DOHH2 (cell line): ENCODE measurements around the gene ALPG.
"Not testable (repeated sequence)": the region's sequence is repeated elsewhere in the genome, so short reads cannot be mapped to it uniquely, and the experiment has no call there.

Experiments
- H3F3A ChIP-seq: fragments of 200-600 bp; sonication (generic), shearing (Covaris generic); 2 replicates; pipeline ENCODE4 v1.6.0; 2016; ENCODE audit warnings: antibody characterized with exemption, mild to moderate bottlenecking; ENCODE audit not compliant: control insufficient read depth, insufficient read depth
- H3K27ac ChIP-seq: fragments of 200-600 bp; sonication (generic); 2 replicates; pipeline ENCODE4 v1.5.1; 2014; ENCODE audit warnings: low read depth, mild to moderate bottlenecking, low read length, moderate library complexity
- H3K27me3 ChIP-seq: fragments of 200-600 bp; sonication (generic); 2 replicates; pipeline ENCODE4 v1.6.1; 2014; ENCODE audit warnings: mild to moderate bottlenecking, low read length, mixed read lengths; ENCODE audit not compliant: control insufficient read depth
- H3K36me3 ChIP-seq: fragments of 200-600 bp; sonication (generic); 2 replicates; pipeline ENCODE4 v1.6.1; 2014; ENCODE audit warnings: mild to moderate bottlenecking, low read length, moderate library complexity, mixed read lengths; ENCODE audit not compliant: control insufficient read depth
- H3K4me1 ChIP-seq: fragments of 200-600 bp; sonication (generic); 2 replicates; pipeline ENCODE4 v1.6.1; 2014; ENCODE audit warnings: mild to moderate bottlenecking, low read length, mixed read lengths; ENCODE audit not compliant: control insufficient read depth
- H3K4me2 ChIP-seq: fragments of 200-600 bp; sonication (generic); 2 replicates; pipeline ENCODE4 v1.6.0; 2014; ENCODE audit warnings: mild to moderate bottlenecking, low read length, moderate library complexity
- H3K4me3 ChIP-seq: fragments of 200-600 bp; sonication (generic); 2 replicates; pipeline ENCODE4 v1.5.1; 2014; ENCODE audit warnings: mild to moderate bottlenecking, low read length, mixed read lengths
- H3K79me2 ChIP-seq: fragments of 200-600 bp; sonication (generic); 2 replicates; pipeline ENCODE4 v1.6.1; 2014; ENCODE audit warnings: mild to moderate bottlenecking, low read length, mixed read lengths; ENCODE audit not compliant: control insufficient read depth
- H3K9me2 ChIP-seq: fragments of 200-600 bp; sonication (generic); replicated peaks from 2 replicates; pipeline ENCODE4 v1.6.1; 2014; ENCODE audit warnings: mild to moderate bottlenecking, low read length, mixed read lengths; ENCODE audit not compliant: control insufficient read depth
- H3K9me3 ChIP-seq: fragments of 200-600 bp; sonication (generic); 2 replicates; pipeline ENCODE4 v1.6.1; 2014; ENCODE audit warnings: antibody characterized with exemption, low read length, mixed read lengths; ENCODE audit not compliant: control insufficient read depth, insufficient read depth
- H4K20me1 ChIP-seq: fragments of 200-600 bp; sonication (generic); 2 replicates; pipeline ENCODE4 v1.6.0; 2014; ENCODE audit warnings: low read depth, mild to moderate bottlenecking, antibody characterized with exemption, low read length, moderate library complexity; ENCODE audit not compliant: control insufficient read depth, insufficient read depth
- EZH2phosphoT487 ChIP-seq: fragments of 200-600 bp; sonication (generic); IDR thresholded peaks from 2 replicates; pipeline ENCODE4 v1.6.1; 2017; ENCODE audit warnings: borderline replicate concordance, mild to moderate bottlenecking, antibody characterized with exemption, low read length, moderate library complexity, mixed read lengths
- TF ChIP-seq, protein P1 (sequence below): fragments of 200-600 bp; sonication (generic); IDR thresholded peaks from one replicate; pipeline ENCODE4 v1.5.1; 2014; ENCODE audit warnings: antibody characterized with exemption, mild to moderate bottlenecking, low read depth, low read length; ENCODE audit not compliant: poor library complexity, severe bottlenecking

ALPG gene

GRCh38 chr2:232431705-232432590, 25.3 kb downstream of the ALPG start:
- H3K27ac ChIP-seq: no peak overlapping the region
- no peaks in the 10 kb centered on the region for H3K79me2 ChIP-seq

DNA sequence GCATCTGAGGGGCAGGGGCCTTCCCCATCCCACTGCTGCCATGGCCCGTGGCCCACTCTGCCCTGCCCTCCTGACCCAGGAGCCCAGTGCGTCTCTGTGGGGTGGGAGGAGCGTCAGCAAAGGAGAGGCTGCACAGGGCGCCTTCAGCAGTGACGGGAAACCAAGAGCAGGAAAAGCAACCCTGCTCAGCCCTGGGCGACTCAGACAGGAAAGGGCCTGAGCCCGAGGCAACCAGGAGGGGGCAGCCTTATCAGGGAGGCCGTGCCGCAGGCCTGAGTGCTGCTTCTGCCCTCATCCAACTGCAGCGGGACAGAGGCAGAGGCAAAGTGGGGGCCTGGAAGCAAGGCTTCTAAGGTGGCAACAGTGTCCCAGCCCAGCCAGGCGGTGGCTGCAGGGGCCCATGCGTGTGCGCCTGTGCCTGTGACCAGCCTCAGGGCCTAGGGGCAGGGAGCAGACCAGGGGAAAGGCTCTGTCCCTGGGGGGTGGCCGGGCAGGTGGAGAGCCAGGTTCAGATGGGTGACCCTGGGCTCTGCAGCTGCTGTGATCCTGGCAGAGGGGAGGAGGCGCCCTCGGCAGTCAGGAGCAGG, 26.0 kb downstream of the ALPG start:
- H3F3A ChIP-seq: no peaks in the 10 kb centered on the region
- no peaks in the 10 kb centered on the region for H4K20me1 ChIP-seq
- TF ChIP-seq, protein P1, sequence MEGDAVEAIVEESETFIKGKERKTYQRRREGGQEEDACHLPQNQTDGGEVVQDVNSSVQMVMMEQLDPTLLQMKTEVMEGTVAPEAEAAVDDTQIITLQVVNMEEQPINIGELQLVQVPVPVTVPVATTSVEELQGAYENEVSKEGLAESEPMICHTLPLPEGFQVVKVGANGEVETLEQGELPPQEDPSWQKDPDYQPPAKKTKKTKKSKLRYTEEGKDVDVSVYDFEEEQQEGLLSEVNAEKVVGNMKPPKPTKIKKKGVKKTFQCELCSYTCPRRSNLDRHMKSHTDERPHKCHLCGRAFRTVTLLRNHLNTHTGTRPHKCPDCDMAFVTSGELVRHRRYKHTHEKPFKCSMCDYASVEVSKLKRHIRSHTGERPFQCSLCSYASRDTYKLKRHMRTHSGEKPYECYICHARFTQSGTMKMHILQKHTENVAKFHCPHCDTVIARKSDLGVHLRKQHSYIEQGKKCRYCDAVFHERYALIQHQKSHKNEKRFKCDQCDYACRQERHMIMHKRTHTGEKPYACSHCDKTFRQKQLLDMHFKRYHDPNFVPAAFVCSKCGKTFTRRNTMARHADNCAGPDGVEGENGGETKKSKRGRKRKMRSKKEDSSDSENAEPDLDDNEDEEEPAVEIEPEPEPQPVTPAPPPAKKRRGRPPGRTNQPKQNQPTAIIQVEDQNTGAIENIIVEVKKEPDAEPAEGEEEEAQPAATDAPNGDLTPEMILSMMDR: peak; percentile 33
- TF ChIP-seq EZH2phosphoT487: no peak
- no peak overlapping the region for H3K27ac ChIP-seq
- H3K9me3 ChIP-seq: no peaks in the 10 kb centered on the region
- H3K9me2 ChIP-seq: no peaks in the 10 kb centered on the region
- no peak overlapping the region for H3K4me2 ChIP-seq
- H3K79me2 ChIP-seq: no peaks in the 10 kb centered on the region
- H3K36me3 ChIP-seq: no peaks in the 10 kb centered on the region
- no peak overlapping the region for H3K4me3 ChIP-seq
- H3K4me1 ChIP-seq: peaks cover 18% of the 10 kb centered on the region
- no peaks in the 10 kb centered on the region for H3K27me3 ChIP-seq

More at GRCh38 chr2:232431705-232432590, 25.3 kb downstream of the ALPG start:
- H4K20me1 ChIP-seq: no peaks in the 10 kb centered on the region
- no peaks in the 10 kb centered on the region for H3K27me3 ChIP-seq
- no peaks in the 10 kb centered on the region for H3K9me2 ChIP-seq
- no peaks in the 10 kb centered on the region for H3K9me3 ChIP-seq
- no peak overlapping the region for H3K4me2 ChIP-seq
- no peaks in the 10 kb centered on the region for H3K36me3 ChIP-seq
- no peak overlapping the region for H3K4me3 ChIP-seq
- TF ChIP-seq, protein P1: no peak
- TF ChIP-seq EZH2phosphoT487: no peak
- H3K4me1 ChIP-seq: peaks cover 18% of the 10 kb centered on the region
- no peaks in the 10 kb centered on the region for H3F3A ChIP-seq

DNA sequence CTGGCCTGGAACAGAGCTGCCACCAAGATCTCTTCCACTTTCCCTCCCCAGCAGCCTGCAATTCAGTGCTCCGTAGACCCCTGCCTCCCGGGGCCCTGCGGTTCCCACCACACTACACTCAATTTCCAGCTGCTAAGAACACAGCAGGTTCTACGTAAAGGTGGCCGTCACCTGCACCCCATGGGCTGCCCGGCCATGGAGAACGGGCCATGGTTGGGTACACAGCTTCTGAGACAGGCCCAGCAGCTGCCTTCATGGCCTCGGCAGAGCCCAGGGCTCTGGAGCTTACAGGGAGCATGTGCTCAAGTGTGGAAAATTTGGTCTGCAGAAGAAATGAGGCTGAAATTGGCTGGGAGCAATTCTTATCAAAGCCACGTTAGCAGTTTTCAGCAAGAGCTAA, 27.0 kb downstream of the ALPG start:
- not testable (repeated sequence) for H3K4me3 ChIP-seq, H3K79me2 ChIP-seq, H3F3A ChIP-seq, H3K27me3 ChIP-seq, H3K36me3 ChIP-seq, H4K20me1 ChIP-seq, H3K4me2 ChIP-seq, H3K9me2 ChIP-seq, H3K27ac ChIP-seq, H3K9me3 ChIP-seq
- H3K4me1 ChIP-seq: peaks cover 18% of the 10 kb centered on the region

- Histone ChIP-seq H3K9me3 (no peaks in the 10 kb centered on the region), H3K79me2 (no peaks in the 10 kb centered on the region), H3K4me1 (peaks cover 18% of the 10 kb centered on the region), H3K27me3 (no peaks in the 10 kb centered on the region), H4K20me1 (no peaks in the 10 kb centered on the region), H3K36me3 (no peaks in the 10 kb centered on the region), H3K4me3 (no peak overlapping the region), H3K9me2 (no peaks in the 10 kb centered on the region), H3F3A (no peaks in the 10 kb centered on the region), H3K27ac (no peak overlapping the region), H3K4me2 (no peak overlapping the region)
- TF ChIP-seq, protein P1: no peak
- TF ChIP-seq EZH2phosphoT487: no peak
Measured at GRCh38 chr2:232434091-232434490, 27.4 kb downstream of the ALPG start.
